BE2C (cell line): ENCODE results near the gene RRP7A. TPM values are rescaled to one million over a fixed set of nuclear protein-coding genes. Genes with fewer than 3 reads are reported as not detected.
"Not testable (repeated sequence)": the region's sequence is repeated elsewhere in the genome, so short reads cannot be mapped to it uniquely, and the experiment has no call there.

ENCODE experiments used
- DNase-seq: peaks from one replicate; pipeline ENCODE4 v3.0.0-alpha.2; 2020
- H3K27me3 ChIP-seq: fragments of 250-450 bp; sonication (Bioruptor Pico); 2 replicates; pipeline ENCODE4 v1.5.1; 2020; ENCODE audit warnings: mild to moderate bottlenecking
- H3K36me3 ChIP-seq: fragments of 250-450 bp; sonication (Bioruptor Pico); 2 replicates; pipeline ENCODE4 v1.5.1; 2020; ENCODE audit warnings: mild to moderate bottlenecking
- H3K4me1 ChIP-seq: fragments of 250-450 bp; sonication (Bioruptor Pico); 2 replicates; pipeline ENCODE4 v1.5.1; 2020
- H3K4me3 ChIP-seq: 2 replicates; pipeline ENCODE4 v1.5.1; 2011; ENCODE audit warnings: low read depth, low read length
- H3K9me3 ChIP-seq: fragments of 250-450 bp; sonication (Bioruptor Pico); 2 replicates; pipeline ENCODE4 v1.5.1; 2020
- CTCF ChIP-seq: IDR thresholded peaks from 2 replicates; pipeline ENCODE4 v1.5.1; 2012; ENCODE audit warnings: mild to moderate bottlenecking, low read depth, low read length
- polyA plus RNA-seq: library from polyadenylated mRNA; unstranded; fragments of >200 nt; gene quantifications from one replicate; pipeline ENCODE4 v1.2.1, GENCODE V29; 2012; ENCODE audit warnings: low read depth, missing spikeins; ENCODE audit not compliant: insufficient read length, insufficient read depth

Gene RRP7A, protein sequence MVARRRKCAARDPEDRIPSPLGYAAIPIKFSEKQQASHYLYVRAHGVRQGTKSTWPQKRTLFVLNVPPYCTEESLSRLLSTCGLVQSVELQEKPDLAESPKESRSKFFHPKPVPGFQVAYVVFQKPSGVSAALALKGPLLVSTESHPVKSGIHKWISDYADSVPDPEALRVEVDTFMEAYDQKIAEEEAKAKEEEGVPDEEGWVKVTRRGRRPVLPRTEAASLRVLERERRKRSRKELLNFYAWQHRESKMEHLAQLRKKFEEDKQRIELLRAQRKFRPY
- polyA plus RNA-seq, result 51.4 TPM

GRCh38 chr22:42519525-42520401, at the start of gene RRP7A:
Gene RRP7A (minus strand): TSS chr22:42519796. CDS start chr22:42519786, 10 bp downstream.
- TF ChIP-seq CTCF, result no peak
- Histone ChIP-seq H3K4me3 (peak within 1 kb of the TSS; percentile 76), H3K9me3 (no peaks in the 10 kb centered on the region), H3K36me3 (peaks cover 10% of the 10 kb centered on the region), H3K27me3 (no peaks in the 10 kb centered on the region), H3K4me1 (peaks cover 5% of the 10 kb centered on the region; the same call in 1 of the 2 replicates)
- DNase-seq, result peak; percentile 84

DNA sequence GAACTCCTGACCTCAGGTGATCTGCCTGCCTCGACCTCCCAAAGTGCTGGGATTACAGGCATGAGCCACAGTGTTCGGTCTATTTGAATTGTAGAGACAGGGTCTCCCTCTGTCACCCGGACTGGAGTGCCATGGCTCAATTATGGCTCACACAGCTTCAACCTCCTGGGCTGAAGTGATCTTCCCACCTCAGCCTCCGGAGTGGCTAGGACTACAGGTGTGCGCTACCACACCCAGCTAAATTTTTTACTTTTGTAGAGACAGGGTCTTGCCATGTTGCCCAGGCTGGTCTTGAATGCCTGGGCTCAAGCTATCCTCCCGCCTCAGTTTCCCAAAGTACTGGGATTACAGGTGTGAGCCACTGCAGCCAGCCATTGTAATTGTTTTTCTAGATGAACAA, 48.4 kb upstream of the RRP7A start:
- not testable (repeated sequence) for H3K4me3 ChIP-seq, DNase-seq, H3K4me1 ChIP-seq, H3K36me3 ChIP-seq, H3K27me3 ChIP-seq, H3K9me3 ChIP-seq

- peaks cover 7% of the 10 kb centered on the region for H3K4me1 ChIP-seq
- TF ChIP-seq CTCF, result no peak
- H3K4me3 ChIP-seq, result no peak overlapping the region
- H3K27me3 ChIP-seq, result no peaks in the 10 kb centered on the region
- DNase-seq, result no peak
- no peaks in the 10 kb centered on the region for H3K9me3 ChIP-seq
- no peaks in the 10 kb centered on the region; the same call in none of the 2 replicates for H3K36me3 ChIP-seq
These were observed 46.4 kb upstream of the RRP7A start for GRCh38 chr22:42565956-42566355.

GRCh38 chr22:42564699-42565098, 45.1 kb upstream of the RRP7A start:
- H3K9me3 ChIP-seq, result no peaks in the 10 kb centered on the region
- no peak overlapping the region for H3K4me3 ChIP-seq
- DNase-seq, result no peak
- no peak for TF ChIP-seq CTCF
- no peaks in the 10 kb centered on the region for H3K27me3 ChIP-seq
- peaks cover 7% of the 10 kb centered on the region for H3K4me1 ChIP-seq
- no peaks in the 10 kb centered on the region; the same call in none of the 2 replicates for H3K36me3 ChIP-seq

DNA sequence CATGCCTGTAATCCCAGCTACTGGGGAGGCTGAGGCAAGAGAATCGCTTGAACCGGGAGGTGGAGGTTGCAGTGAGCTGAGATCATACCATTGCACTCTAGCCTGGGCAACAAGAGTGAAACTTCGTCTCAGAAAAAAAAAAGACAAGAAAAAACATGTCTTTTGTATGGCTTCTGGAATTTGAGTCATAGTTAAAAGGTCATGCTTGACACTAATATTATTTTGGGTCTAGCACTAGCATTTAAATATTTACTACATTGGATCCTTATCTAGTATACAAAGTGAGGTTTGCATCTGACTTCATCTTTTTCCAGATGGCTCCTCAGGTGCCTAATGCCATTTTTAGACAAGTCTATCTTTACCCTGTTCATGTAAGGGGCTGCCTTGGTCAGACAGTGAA, 44.3 kb upstream of the RRP7A start:
- not testable (repeated sequence) for H3K9me3 ChIP-seq, H3K4me1 ChIP-seq, H3K4me3 ChIP-seq, H3K27me3 ChIP-seq, H3K36me3 ChIP-seq, DNase-seq

GRCh38 chr22:42562684-42563083, 43.1 kb upstream of the RRP7A start:
- no peak for DNase-seq
- H3K4me1 ChIP-seq, result peaks cover 7% of the 10 kb centered on the region
- no peaks in the 10 kb centered on the region for H3K9me3 ChIP-seq
- no peaks in the 10 kb centered on the region; the same call in none of the 2 replicates for H3K36me3 ChIP-seq
- H3K4me3 ChIP-seq, result no peak overlapping the region
- H3K27me3 ChIP-seq, result no peaks in the 10 kb centered on the region
- TF ChIP-seq CTCF, result no peak

- no peaks in the 10 kb centered on the region for H3K27me3 ChIP-seq
- H3K9me3 ChIP-seq, result no peaks in the 10 kb centered on the region
- no peak for DNase-seq
- peaks cover 7% of the 10 kb centered on the region for H3K4me1 ChIP-seq
- no peaks in the 10 kb centered on the region; the same call in none of the 2 replicates for H3K36me3 ChIP-seq
- TF ChIP-seq CTCF, result no peak
- no peak overlapping the region for H3K4me3 ChIP-seq
These were observed 42.7 kb upstream of the RRP7A start for GRCh38 chr22:42562279-42562678.
